ENCODE measurements around the gene KIFC1.

The KIFC1 gene

GRCh38 chr6:33411632-33412005, 20.0 kb downstream of the KIFC1 start:
- FAIRE-seq (no peak), DNase-seq (ENCODE audit: insufficient read length, low spot score) (no peak)
- TF ChIP-seq PAX5 (IDR thresholded peaks at IDR 0.05; ENCODE audit: insufficient read depth, low read length, severe bottlenecking) (no peak), TAF1 (IDR thresholded peaks at IDR 0.05; ENCODE audit: low read depth, low read length) (no peak), POLR2A (IDR thresholded peaks at IDR 0.05; ENCODE audit: low read depth, low read length) (no peak), POLR2AphosphoS5 (IDR thresholded peaks at IDR 0.05; ENCODE audit: low read depth, low read length) (no peak), SPI1 (IDR thresholded peaks at IDR 0.05; ENCODE audit: low read depth, low read length) (no peak), POU2F2 (IDR thresholded peaks at IDR 0.05; ENCODE audit: low read depth, low read length) (no peak)

- FAIRE-seq = no peak
- DNase-seq (ENCODE audit: insufficient read length, low spot score) = no peak
Measured at GRCh38 chr6:33412140-33413009, 20.8 kb downstream of the KIFC1 start.

GRCh38 chr6:33413241-33414120, 21.9 kb downstream of the KIFC1 start:
- no peak for DNase-seq (ENCODE audit: insufficient read length, low spot score)
- no peak for FAIRE-seq
- TF ChIP-seq POLR2AphosphoS5 (IDR thresholded peaks at IDR 0.05; ENCODE audit: low read depth, low read length) (0 out of 2 replicates have a peak, but pooled peaks have one; percentile 6), POLR2A (IDR thresholded peaks at IDR 0.05; ENCODE audit: low read depth, low read length) (no peak; the same call in 1 of the 2 replicates), POU2F2 (IDR thresholded peaks at IDR 0.05; ENCODE audit: low read depth, low read length) (no peak)

More at GRCh38 chr6:33412140-33413009, 20.8 kb downstream of the KIFC1 start:
- TF ChIP-seq POU2F2 (IDR thresholded peaks at IDR 0.05; ENCODE audit: low read depth, low read length) (no peak), PAX5 (IDR thresholded peaks at IDR 0.05; ENCODE audit: insufficient read depth, low read length, severe bottlenecking) (no peak), SPI1 (IDR thresholded peaks at IDR 0.05; ENCODE audit: low read depth, low read length) (no peak), POLR2AphosphoS5 (IDR thresholded peaks at IDR 0.05; ENCODE audit: low read depth, low read length) (no peak), TAF1 (IDR thresholded peaks at IDR 0.05; ENCODE audit: low read depth, low read length) (no peak), POLR2A (IDR thresholded peaks at IDR 0.05; ENCODE audit: low read depth, low read length) (no peak)

GRCh38 chr6:33414592-33415271, 23.1 kb downstream of the KIFC1 start:
- no peak for TF ChIP-seq POLR2A (IDR thresholded peaks at IDR 0.05; ENCODE audit: low read depth, low read length)
- TF ChIP-seq TAF1 (IDR thresholded peaks at IDR 0.05; ENCODE audit: low read depth, low read length) = no peak
- no peak for TF ChIP-seq PAX5 (IDR thresholded peaks at IDR 0.05; ENCODE audit: insufficient read depth, low read length, severe bottlenecking)
- TF ChIP-seq POU2F2 (IDR thresholded peaks at IDR 0.05; ENCODE audit: low read depth, low read length) = no peak
- TF ChIP-seq SPI1 (IDR thresholded peaks at IDR 0.05; ENCODE audit: low read depth, low read length) = 0 out of 2 replicates have a peak, but pooled peaks have one; percentile 6
- 0 out of 2 replicates have a peak, but pooled peaks have one; percentile 32 for TF ChIP-seq POLR2AphosphoS5 (IDR thresholded peaks at IDR 0.05; ENCODE audit: low read depth, low read length)
- FAIRE-seq (no peak), DNase-seq (ENCODE audit: insufficient read length, low spot score) (no peak)

GRCh38 chr6:33415831-33416230, 24.2 kb downstream of the KIFC1 start:
- FAIRE-seq = no peak
- no peak for DNase-seq (ENCODE audit: insufficient read length, low spot score)
- TF ChIP-seq POLR2AphosphoS5 (IDR thresholded peaks at IDR 0.05; ENCODE audit: low read depth, low read length) = no peak
- no peak for TF ChIP-seq POU2F2 (IDR thresholded peaks at IDR 0.05; ENCODE audit: low read depth, low read length)
- TF ChIP-seq POLR2A (IDR thresholded peaks at IDR 0.05; ENCODE audit: low read depth, low read length) = no peak
- TF ChIP-seq SPI1 (IDR thresholded peaks at IDR 0.05; ENCODE audit: low read depth, low read length) = no peak
- TF ChIP-seq TAF1 (IDR thresholded peaks at IDR 0.05; ENCODE audit: low read depth, low read length) = no peak
- no peak for TF ChIP-seq PAX5 (IDR thresholded peaks at IDR 0.05; ENCODE audit: insufficient read depth, low read length, severe bottlenecking)

GRCh38 chr6:33416386-33417127, 24.9 kb downstream of the KIFC1 start:
- DNase-seq (ENCODE audit: insufficient read length, low spot score) (no peak), FAIRE-seq (peak; percentile 87)
- TF ChIP-seq PAX5 (IDR thresholded peaks at IDR 0.05; ENCODE audit: insufficient read depth, low read length, severe bottlenecking) (no peak), POLR2AphosphoS5 (IDR thresholded peaks at IDR 0.05; ENCODE audit: low read depth, low read length) (peak; percentile 48; the same call in 1 of the 2 replicates), POLR2A (IDR thresholded peaks at IDR 0.05; ENCODE audit: low read depth, low read length) (peak; percentile 65), POU2F2 (IDR thresholded peaks at IDR 0.05; ENCODE audit: low read depth, low read length) (peak; percentile 96), SPI1 (IDR thresholded peaks at IDR 0.05; ENCODE audit: low read depth, low read length) (no peak), TAF1 (IDR thresholded peaks at IDR 0.05; ENCODE audit: low read depth, low read length) (no peak)

GRCh38 chr6:33417128-33417902, 25.7 kb downstream of the KIFC1 start:
- FAIRE-seq (no peak), DNase-seq (ENCODE audit: insufficient read length, low spot score) (no peak)
- TF ChIP-seq TAF1 (IDR thresholded peaks at IDR 0.05; ENCODE audit: low read depth, low read length) = no peak
